GM19239 (cell line): Measurements from ENCODE around the gene DOCK3.
A peak's percentile ranks its signal among the peaks of the same experiment; 100 is the strongest.
"Not testable (repeated sequence)": the region's sequence is repeated elsewhere in the genome, so short reads cannot be mapped to it uniquely, and the experiment has no call there.

Source experiments
- DNase-seq: peaks from one replicate; pipeline ENCODE4 v3.0.0; 2011; ENCODE audit warnings: low spot score; ENCODE audit not compliant: insufficient read length
- FAIRE-seq: peaks from 2 replicates; lab custom pipeline; 2011; peaks lifted over from hg19 to GRCh38; lab: Jason Lieb, UNC

DOCK3 gene

GRCh38 chr3:51057121-51057520, 382.4 kb downstream of the DOCK3 start:
- DNase-seq (no peak), FAIRE-seq (no peak)

DNA sequence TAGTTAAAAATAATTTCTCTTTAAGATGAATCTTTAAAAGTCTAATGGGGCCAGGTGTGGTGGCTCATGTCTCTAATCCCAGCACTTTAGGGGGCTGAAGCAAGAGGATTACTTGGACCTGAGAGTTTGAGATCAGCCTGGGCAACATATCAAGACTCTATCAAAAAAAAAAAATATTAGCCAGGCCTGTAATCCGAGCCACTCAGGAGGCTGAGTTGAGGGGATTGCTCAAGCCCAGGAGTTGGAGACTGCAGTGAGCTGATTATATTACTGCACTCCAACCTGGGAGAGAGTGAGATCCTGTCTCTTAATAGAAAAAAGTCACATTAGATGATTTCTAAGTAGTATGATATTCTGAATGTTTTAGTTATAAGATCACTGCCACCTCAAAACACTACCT, 388.3 kb downstream of the DOCK3 start:
- DNase-seq (no peak), FAIRE-seq (no peak)

DNA sequence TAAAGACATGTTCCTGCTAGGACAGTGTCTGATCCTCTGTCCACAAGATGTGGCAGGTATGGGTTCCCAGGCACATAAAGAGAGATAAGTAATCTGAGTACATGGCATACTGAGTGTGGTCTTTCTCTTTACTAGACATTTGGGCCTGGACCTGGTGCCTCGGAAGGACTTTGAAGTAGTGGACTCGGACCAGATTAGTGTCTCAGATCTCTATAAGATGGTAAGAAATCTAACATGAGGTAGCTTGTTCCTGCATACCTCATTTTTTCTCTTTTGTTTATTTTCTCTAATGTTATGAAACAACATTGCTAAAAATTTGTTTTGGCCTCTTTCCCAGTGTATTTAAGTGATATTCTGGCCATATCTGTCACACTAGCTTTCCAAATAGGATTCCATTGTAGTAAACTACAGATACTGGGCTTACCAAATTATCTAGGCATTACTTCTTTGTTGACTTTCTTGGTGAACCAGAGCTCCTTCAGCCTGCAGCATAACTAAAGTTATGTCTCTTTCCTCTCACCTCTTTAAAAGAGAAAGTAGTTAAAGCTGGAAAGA, 400.6 kb downstream of the DOCK3 start:
- FAIRE-seq (no peak), DNase-seq (no peak)

GRCh38 chr3:51082363-51082762, 407.6 kb downstream of the DOCK3 start:
- no peak for FAIRE-seq

DNA sequence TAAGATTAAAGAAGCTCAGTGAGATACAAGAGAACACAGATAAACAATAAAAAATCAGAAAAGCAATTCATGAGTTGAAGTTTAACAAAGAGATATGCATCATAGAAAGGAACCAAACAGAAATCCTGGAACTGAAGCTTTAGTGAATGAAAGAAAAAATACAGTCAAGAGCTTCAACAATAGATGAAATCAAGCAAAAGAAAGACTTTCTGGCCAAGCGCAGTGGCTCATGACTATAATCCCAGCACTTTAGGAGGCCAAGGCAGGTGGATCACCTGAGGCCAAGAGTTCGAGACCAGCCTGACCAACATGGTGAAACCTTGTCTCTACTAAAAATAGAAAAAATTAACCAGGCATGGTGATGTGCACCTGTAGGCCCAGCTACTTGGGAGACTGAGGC, 408.8 kb downstream of the DOCK3 start:
- DNase-seq (no peak), FAIRE-seq (no peak)

More at GRCh38 chr3:51082363-51082762, 407.6 kb downstream of the DOCK3 start:
- DNase-seq = no peak

DNA sequence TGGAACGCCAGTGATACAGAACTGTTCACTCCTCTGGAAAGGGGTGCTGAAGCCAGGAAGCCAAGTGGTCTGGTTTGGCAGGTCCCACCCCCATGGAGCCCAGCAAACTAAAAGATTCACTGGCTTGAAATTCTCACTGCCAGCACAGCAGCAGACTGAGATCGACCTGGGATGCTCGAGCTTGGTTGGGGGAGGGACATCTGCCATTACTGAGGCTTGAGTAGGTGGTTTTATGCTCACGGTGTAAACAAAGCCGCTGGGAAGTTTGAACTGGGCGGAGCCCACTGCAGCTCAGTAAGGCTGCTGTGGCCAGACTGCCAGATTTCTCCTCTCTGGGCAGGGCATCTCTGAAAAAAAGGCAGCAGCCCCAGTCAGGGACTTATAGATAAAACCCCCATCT, 417.4 kb downstream of the DOCK3 start:
- not testable (repeated sequence) for DNase-seq, FAIRE-seq

- DNase-seq = not testable (repeated sequence)
Observed at GRCh38 chr3:51094838-51095237, 420.1 kb downstream of the DOCK3 start.

DNA sequence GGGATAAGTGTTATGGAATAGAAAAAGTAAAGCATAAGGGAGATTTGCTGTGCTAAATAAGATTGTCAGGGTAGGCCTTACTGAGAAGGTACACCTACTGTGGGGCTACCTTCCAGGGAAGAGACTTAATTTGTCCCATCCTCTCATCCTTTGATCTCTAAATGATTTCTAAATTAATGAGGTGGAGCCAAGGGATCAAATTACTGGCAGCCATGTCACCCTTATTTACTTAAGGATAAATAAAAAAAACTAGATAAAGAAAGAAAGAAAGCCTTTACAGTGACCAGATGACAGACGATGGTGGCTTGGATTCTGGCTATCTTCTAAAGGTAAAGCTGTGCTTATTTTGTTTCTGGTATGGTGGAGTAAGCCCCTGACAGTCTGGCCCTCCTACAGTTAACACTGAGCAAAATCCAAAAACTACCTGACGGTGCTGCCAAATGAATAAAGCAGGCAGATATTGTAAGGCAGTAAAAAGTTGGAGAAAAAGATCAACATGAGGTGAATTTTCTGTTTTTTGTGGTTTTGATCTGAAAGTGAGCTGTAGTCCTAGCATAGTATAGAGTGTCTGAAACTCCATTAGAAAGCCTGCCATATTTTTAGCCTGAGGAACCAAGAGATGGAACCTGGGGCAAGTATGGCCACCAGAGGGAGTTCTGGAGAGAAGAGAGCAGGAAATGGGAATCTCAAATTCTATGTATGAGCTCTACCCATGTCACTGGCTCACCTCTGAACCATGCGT, 425.2 kb downstream of the DOCK3 start:
- peak; percentile 15 for DNase-seq
- no peak for FAIRE-seq

More at GRCh38 chr3:51094838-51095237, 420.1 kb downstream of the DOCK3 start:
- FAIRE-seq = not testable (repeated sequence)

DNA sequence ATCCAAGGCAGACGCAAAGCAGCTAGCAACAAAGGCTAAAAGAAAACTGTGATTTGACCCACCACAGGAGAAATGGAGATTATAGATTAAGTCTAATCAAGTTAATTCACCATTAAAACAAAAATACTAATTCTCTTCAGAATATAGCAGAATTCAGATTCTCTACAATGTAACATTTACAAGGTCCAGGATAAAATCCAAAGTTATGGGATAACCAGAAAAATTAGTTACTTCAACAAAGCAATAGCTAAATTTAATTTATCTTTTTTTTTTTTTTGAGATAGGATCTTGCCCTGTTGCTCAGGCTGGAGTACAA, 425.8 kb downstream of the DOCK3 start:
- FAIRE-seq (no peak), DNase-seq (no peak)

DNA sequence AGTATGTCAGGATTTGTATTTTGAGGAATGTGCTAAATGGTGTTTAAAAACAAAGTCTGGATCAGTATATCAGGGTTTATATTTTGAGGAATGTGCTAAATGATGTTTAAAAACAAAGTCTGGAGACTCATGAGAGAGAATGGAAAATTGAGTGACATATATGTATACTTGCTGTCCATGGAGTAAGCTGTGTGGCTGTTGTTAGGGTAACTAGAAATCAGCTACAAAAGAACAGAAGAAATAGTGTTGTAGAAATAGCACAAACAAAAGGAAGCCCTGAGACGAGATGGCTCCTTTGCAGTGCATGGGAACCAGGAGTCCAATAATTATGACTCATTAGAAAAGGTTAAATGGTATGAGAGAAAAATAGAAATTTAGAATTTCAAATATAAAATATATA, 427.7 kb downstream of the DOCK3 start:
- no peak for FAIRE-seq
- no peak for DNase-seq

DNA sequence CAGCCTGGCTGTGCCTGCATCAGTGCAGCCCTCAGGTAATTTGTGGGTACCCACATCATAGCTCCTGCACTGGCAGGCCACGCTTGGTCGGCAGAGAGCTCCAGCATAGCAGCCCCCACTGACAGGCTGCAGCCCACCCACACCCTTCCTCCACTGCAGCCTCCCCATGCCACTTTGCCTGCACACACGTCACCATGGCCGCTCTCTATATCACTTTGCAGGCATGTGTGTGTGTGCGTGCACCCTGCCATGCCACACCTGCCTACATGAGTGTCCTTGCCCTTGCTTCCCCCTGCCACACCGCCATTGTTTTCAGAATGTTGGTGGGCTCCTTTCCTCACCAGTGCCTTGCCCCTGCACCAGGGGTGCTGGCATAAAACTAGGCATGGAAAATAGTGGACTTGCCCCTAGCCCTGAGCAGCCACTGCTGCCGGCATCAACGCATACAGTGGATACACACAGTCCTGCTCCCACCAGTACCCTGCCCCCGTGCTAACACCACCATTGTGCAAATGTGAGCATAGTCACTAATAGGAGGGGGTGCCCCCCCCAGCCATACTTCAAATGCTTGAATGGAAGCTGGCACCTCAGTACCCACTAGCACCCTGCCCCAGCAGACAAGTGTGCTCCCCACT, 431.6 kb downstream of the DOCK3 start:
- DNase-seq = no peak
- no peak for FAIRE-seq

DNA sequence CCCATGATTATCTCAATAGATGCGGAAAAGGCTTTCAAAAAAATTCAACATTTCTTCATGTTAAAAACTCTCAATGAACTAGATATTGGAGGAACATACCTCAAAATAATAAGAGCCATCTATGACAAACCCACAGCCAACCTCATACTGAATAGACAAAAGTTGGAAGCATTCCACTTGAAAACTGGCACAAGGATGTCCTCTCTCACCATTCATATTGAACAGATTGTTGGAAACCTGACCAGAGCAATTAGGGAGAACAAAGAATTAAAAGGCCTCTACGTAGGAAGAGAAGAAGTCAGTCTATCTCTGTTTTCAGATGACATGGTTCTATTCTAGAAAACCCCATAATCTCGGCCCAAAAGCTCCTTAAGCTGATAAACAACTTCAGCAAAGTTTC, 435.9 kb downstream of the DOCK3 start:
- no peak for FAIRE-seq
- no peak for DNase-seq

GRCh38 chr3:51122944-51123343, 448.2 kb downstream of the DOCK3 start:
- FAIRE-seq (no peak), DNase-seq (no peak)

DNA sequence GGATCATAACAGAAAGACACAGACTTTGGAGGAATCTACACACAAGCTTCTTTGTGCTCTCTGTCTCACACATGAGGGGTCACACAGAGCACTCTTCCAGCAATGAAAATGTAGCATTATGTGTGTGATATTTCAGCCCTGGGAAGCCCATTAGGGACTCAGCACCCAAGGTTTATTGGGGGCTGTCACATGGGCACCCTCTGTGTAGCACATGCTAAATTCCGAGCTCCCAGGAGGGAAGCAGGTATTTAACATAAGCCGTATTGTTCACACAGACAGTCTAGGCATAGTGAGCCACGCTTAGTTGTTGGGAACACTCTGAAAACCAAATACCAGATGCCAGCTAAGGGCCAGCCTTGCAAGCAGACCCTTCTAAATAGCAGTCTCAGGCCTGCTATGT, 448.8 kb downstream of the DOCK3 start:
- DNase-seq (no peak), FAIRE-seq (no peak)

DNA sequence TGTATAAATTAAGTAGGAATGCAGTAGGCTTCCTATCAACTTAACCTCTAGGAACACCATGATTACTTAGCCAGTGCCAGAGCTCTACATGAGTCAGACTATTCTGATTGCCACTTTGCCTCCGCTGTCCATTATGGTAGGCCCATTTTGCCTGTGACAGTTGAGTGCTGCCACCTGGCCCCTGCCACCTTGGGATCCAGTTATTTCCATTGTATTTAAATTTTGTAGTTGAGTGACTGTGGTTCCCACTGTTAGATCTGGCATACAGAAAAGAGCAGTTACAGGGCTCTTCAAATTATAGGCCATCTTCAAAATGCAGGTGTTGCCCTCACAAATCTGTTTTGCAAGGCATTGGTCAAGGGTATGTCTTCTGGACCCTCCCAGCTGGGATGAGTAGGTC, 456.9 kb downstream of the DOCK3 start:
- FAIRE-seq, DNase-seq: not testable (repeated sequence)

GRCh38 chr3:51137715-51138114, 463.0 kb downstream of the DOCK3 start:
- no peak for FAIRE-seq
- no peak for DNase-seq

DNA sequence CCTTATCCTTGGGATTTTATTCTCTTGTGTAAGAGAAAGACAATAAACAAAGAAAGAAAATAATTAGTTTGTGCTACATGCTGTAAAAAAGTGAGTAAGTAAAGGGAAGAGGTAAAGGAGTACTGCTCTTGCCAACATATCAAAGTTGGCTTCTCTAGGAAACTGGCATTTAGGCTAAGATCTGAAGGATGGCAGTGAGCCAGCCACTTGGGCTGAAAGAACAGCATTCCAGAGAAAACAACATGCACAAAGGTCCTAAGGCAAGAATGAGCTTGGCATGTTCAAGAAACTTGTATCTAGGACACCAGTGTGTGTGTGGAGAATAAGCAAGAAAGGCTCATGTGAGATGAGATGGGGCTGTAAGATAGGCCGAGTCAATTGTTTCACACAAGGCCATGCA, 464.9 kb downstream of the DOCK3 start:
- DNase-seq (no peak), FAIRE-seq (no peak)

- no peak for FAIRE-seq
Observed at GRCh38 chr3:51141573-51141972, 466.8 kb downstream of the DOCK3 start.

DNA sequence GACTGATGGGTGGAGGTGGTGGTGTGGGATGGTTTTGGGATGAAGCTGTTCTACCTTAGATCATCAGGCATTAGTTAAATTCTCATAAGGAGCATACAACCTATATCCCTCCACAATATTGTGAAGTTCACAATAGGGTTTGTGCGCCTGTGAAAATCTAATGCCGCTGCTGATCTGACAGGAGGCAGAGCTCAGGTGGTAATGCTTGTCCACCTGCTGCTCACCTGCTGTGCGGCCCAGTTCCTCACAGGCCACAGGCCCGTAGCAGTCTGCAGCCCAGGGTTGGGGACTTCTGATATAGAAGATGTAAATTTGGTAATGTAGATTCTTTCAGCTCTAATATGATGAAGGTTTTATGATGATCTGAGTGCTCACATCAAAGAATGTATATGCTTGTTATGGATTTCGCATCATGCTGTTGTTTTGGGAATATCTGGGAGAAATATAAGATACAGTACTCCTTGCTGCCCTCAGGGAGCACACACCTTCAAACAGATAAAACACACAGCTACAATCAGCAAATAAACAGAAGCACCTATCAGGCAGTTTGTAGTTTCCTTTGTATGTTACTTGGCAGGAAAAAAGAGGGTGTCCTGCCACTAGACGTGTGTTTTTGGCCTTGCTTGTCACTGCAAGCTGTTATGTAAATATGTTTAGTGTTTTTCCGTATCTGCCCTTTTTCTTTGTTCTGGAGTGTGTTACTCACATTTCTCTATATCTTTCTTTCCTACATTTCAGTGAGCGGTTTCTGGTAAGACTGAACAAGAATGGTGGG, 471.3 kb downstream of the DOCK3 start:
- FAIRE-seq (no peak), DNase-seq (no peak)

More at GRCh38 chr3:51141573-51141972, 466.8 kb downstream of the DOCK3 start:
- DNase-seq = no peak

DNA sequence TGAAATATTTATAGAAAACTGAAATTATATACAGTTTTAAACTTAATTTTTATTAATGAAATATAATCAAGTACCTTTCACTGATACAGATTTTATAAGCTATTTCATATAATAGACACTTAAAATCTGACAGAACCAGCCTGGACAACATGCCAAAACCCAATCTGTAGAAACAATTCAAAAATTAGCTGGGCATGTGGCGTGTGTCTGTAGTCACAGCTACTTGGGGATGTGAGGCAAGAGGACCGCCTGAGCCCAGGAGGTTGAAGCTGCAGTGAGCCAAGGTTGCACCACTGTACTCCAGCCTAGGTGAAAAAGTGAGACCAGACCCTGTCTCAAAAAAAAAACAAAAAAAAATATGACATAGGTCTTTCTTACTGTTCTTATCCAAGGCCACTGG, 472.1 kb downstream of the DOCK3 start:
- no peak for DNase-seq
- FAIRE-seq = no peak

- FAIRE-seq (no peak), DNase-seq (no peak)
Observed at GRCh38 chr3:51156147-51156546, 481.4 kb downstream of the DOCK3 start.
